GM21526 (cell line): Measurements from ENCODE around the gene PROKR2.

Experiments used
- ATAC-seq: cut with Tn5 transposase; IDR thresholded peaks from one replicate; pipeline ENCODE4 v1.9.1; 2021; ENCODE audit warnings: moderate library complexity; ENCODE audit not compliant: unreplicated experiment, low FRiP score

Gene PROKR2

DNA sequence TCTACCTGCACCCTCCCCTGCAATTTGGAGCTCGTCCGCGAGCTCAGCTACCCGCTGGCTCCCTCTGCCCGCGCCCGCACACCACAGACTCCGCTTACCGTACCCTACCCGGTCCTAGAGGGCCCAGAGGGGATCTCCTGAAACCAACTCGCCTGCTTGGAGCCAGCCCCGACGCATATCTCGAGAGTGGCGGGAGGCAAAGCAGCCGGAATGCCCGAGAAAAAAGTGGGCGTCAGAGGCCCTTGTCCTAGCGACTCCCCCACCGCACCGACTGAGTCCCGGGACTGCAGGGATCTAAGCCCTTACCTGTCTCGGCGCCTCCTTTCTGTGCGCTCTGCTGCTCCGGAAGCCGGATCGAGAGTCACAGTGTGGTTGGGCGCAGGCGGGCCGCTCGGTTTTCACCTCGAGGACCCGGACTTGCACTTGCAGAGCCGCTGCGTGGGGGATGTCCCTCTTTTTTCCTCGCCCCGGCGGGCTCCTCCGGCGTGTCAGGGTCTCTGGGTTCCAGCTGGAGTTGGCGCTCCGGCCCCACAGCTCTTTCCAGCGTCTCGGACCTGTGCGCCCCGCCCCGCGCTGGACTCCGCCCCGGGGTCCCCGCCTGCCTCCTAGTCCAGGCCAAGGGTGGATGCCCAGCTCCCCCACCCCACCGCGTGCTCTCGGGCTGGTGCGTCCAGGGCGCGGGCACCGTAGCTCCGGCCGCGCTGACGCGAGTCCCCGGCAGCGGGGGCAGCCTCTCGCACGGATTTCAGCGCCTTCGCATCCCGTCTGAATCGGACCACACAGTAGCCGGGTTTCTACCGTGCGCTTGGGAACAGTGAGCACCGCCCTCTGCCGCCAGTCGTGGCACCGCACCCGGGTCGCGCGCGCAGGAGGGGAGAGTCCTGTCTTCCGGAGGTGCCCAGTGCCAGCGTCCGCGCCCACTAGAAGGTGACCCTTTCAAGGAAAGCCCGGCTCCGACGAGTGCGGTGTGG is at the start of gene PROKR2:
PROKR2 (minus strand) TSS at position 767 of the 971 bp plus-strand sequence. CDS start 2,585 bp downstream, outside the sequence.
- no peak for ATAC-seq

DNA sequence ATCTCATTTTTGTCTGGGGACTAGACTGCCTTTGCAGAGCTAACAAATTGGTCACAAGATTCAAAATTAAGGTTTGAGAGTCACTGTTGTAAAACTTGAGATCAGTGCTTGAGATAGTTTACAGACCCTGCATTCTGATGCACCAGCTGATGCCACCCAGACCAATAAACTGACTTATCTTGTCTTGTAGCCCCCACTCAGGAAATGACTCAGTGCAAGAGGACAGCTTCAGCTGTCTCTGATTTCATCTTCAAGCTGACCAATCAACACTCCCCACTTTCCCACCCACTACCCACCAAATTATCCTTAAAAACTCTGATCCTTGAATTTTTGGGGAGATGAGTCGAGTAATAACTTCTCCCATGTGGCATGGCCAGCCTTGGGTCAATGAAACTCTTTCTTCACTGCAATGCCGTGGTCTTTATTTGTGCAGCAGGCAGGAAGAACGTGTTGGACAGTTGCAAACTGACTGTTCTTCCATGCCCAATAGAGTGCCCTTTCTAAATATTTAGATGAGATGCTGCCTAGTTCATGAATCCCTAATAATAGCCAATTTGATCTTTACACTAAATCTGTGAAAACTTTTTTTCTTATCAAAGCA is 48.3 kb upstream of the PROKR2 start:
- ATAC-seq, result no peak

DNA sequence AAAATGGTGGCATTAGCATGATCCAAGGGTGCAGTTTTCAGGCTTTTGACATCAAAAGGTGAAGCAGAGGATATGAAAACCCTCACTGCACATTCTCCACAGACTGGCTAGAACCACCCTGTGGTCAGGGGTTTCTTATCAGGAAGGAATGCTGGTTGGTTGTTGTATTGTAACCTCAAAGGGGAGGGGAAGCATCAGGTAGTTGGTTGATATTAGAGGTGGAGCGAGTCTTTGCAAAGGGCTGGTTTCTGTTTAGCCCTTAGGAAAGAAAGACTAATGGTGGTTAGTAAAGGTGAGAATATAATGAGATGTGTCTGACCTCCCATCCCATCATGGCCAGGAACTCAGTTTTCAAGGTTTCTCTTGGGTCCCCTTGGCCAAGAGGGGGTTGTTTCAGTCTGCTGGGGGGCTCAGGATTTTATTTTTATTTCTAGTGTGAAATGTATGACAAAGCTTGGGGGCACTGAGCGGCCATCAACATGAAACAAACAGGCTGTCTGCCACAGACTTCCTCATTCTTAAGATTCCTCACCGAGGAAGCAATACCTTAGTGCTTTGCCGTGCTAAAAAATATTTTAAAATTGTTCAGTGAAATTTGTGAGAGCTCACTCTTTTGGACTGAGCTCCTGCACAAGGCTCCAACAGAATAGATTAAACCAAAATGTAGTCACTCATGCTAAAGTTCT is 47.5 kb upstream of the PROKR2 start:
- no peak for ATAC-seq

DNA sequence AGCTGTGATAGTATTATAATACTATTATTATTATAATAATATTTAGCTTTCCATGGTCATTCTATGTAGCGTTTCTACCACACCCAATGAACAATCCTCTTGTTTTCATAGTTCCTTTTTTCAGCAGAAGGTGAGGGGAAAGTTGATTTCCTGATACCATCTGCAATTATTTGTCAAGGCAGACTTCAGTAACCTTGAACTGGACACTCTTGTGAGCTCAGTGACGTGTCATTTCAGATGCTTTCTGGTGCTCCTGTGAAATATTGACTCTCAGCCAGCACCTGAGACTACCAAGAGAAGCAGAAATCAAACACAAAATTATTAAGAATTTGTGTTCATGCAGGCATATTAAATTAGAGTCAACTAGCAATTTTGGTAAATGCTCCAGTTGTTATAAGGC is 46.0 kb upstream of the PROKR2 start:
- no peak for ATAC-seq

- ATAC-seq, result no peak
Observed at GRCh38 chr20:5361176-5361575, 44.4 kb upstream of the PROKR2 start.

DNA sequence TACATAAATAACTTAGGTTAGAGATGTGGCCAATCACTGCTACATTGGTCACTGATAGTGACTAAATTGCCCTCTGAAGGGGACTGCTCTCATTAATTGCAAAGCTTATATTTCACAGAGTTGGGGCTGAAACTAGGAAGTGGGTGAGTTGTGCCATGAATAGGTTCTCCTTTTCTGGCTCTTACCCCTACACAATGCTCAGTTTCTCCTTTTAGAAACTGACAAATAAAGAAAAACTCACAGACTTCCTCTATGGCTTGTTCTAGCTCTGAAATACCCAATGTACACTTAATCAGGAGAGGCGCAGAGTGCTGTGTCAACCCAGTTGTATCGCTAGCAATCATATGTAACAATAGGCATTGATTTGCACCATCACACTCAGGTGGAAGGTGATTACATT is 41.2 kb upstream of the PROKR2 start:
- ATAC-seq, result no peak

DNA sequence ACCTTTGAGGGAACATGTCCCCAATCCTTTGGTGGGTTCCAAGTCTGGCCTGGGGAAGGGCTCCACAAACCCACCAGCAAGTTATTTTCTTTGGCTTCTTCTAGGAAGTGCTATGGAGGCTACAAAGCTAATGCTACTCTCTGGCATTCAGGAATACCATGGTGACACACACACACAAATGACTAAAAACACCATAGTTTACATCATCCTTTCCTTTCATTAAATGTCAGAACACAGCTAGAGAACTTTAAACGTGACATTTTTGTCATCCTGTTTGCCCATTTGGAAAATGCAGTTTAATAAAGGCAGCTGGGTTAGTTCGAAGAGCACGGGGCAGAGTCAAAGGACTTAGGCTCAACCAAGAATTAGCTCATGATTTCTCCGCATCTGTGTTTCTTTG is 40.2 kb upstream of the PROKR2 start:
- ATAC-seq, result no peak

DNA sequence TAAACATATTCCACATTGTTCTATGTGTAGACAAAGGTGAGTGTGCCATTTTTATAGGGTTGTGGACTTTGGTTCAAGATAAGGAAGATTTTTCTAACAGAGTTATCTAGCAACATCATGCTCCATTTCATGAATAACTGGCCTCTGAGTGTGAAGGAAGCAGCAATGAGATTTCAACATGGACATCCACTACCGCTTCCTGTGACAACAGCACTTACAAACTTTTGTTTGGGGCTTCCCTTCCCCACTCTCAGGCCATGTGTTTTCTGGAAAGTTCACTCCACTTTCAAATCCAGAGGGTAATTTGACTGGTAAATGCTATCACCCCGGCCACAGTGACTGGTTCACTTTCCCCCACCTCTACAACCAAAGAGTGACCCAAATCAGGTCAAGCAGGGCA is 38.1 kb upstream of the PROKR2 start:
- ATAC-seq, result no peak

- ATAC-seq, result no peak
Observed at GRCh38 chr20:5353624-5354496, 37.1 kb upstream of the PROKR2 start.

DNA sequence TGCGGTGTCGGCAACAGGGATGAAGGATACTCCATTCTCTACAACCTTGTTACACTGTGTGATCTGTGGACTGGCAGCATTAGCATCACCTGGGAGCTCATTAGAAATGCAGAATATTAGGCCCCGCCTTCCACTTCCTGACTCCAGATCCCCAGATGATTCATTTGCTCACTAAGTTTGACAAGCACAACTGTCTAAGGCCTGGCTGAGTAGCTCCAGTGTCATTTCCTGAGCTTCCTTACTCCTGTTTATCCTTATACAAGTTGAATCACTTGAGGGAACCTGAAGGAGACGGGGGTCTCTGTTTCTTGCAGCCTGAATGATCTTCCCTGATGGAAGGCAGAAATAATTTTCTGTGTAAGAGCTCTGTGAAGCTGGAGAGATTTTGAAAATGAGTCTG is 32.7 kb upstream of the PROKR2 start:
- ATAC-seq, result no peak

DNA sequence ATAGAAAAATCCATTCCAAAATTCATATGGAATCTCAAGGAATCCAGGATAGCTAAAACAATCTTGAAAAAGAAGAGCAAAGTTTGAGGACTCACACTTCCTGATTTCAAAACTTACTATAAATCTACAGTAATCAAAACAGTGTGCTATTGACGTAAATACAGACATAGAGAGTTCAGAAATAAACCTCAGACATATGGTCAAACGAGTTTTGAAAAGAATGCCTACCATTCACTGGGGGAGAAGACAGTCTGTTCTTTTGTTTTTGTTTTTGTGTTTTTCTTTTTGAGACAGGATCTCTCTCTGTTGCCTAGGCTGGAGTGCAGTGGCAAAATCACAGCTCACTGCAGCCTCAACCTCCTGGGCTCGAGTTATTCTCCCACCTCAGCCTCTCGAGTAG is 25.3 kb upstream of the PROKR2 start:
- ATAC-seq, result no peak

DNA sequence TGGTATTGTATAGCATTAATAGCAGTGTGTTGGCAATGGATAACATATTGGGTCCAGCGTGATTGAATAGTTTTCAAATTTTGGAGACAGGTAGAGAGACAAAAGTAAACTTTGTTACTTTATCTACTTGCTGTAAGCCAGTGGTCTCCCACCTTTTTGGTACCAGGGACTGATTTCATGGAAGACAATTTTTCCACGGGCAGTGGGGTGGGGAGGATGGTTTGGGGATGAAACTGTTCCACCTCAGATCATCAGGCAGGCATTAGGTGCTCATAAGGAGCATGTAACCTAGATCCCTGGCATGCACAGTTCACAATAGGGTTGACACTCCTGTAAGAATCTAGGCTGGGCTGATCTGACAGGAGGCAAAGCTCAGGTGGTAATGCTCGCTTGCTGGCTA is 14.6 kb upstream of the PROKR2 start:
- no peak for ATAC-seq

- ATAC-seq, result no peak
Observed at GRCh38 chr20:5328268-5328667, 11.5 kb upstream of the PROKR2 start.

DNA sequence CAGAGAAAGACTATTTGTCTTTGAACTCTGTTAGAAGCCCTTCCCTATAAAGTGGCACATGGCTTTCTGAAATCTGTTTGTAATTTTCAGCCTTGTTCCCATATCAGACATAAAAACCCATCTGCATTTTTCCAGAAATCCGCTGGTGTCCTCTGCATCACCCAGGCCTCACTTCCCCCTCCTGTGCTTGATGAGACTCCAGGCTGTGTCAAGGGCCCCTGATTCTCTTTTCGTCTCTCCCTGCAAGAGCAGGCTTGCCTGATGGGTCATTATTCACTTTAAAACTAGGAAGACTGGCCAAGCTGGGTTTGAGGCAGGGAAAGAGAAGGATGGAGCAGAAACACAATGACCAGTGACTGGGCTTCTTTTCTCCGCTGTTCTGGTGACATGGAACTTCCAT is 10.6 kb upstream of the PROKR2 start:
- ATAC-seq, result no peak

GRCh38 chr20:5315807-5316187 is 957 bp downstream of the PROKR2 start:
- ATAC-seq, result no peak

DNA sequence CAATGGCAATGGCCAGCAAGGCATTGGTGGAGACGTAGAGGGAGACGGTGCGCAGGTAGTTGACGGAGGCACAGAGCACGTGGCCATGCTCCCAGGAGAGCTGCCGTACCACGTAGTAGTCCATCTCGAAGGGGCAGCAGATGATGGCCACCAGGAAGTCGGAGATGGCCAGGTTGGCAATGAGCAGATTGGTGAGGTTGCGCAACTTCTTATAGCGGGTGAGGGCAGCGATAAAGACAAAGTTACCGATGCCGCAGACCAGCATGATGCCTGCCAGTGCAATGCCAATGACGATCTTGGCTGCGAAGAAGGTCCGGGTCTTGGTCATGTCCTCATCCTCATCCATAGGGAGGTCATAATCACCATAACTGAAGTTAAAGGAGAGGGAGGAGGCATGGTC is 2.8 kb downstream of the PROKR2 start:
- no peak for ATAC-seq

DNA sequence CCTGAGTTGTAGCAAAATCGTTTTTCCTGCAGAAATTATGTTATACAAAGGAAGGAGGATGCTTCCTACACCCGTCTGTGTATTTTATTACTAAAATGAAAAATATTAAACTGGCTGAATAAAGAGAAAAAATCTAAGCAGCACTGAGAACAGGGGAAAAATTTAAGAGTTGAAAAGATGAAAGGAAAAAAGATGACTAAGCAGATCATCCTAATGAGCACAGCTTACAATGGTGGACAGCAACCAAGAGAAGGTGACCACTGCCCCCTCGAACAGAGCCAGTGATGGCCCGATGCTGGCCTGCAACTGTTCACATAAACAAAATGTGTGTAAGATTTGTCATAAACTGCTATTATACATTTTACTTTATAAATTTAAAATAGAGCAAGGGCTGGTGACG is 4.2 kb downstream of the PROKR2 start:
- ATAC-seq, result no peak

- ATAC-seq, result no peak
Observed at GRCh38 chr20:5309971-5310370, 6.8 kb downstream of the PROKR2 start.

DNA sequence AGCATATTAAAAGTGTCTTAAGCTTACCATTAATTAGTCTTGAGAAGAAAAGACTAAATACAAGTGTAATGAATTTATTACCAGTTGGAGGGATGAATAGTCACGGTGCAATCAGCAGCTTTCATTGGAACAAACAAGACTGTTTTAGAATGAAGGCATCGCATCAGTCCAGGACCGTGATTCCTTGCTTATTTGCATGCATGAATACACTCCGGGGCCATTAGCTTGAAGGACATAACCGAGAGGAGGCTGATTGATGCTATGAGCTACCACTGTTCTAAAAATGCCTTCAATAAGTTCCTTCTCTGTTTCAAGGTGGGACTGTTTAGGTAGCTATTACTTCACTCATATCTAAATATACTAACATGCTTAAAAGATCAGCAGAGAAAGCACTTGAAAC is 17.9 kb downstream of the PROKR2 start:
- no peak for ATAC-seq

- ATAC-seq, result no peak
Observed at GRCh38 chr20:5297280-5298004, 19.3 kb downstream of the PROKR2 start.
